GM20000 (cell line): ENCODE measurements around the gene DVL1.

Source experiments
- DNase-seq: peaks from one replicate; pipeline ENCODE4 v3.0.0; 2012; ENCODE audit warnings: low spot score
- TF ChIP-seq, protein P1 (sequence below): IDR thresholded peaks from 2 replicates; pipeline ENCODE4 v1.5.1; 2012; ENCODE audit warnings: mild to moderate bottlenecking, control low read depth; ENCODE audit errors: extremely low read depth, missing control alignments

Gene DVL1

GRCh38 chr1:1310109-1310385, 39.2 kb downstream of the DVL1 start:
- DNase-seq: no peak
- TF ChIP-seq, protein P1, sequence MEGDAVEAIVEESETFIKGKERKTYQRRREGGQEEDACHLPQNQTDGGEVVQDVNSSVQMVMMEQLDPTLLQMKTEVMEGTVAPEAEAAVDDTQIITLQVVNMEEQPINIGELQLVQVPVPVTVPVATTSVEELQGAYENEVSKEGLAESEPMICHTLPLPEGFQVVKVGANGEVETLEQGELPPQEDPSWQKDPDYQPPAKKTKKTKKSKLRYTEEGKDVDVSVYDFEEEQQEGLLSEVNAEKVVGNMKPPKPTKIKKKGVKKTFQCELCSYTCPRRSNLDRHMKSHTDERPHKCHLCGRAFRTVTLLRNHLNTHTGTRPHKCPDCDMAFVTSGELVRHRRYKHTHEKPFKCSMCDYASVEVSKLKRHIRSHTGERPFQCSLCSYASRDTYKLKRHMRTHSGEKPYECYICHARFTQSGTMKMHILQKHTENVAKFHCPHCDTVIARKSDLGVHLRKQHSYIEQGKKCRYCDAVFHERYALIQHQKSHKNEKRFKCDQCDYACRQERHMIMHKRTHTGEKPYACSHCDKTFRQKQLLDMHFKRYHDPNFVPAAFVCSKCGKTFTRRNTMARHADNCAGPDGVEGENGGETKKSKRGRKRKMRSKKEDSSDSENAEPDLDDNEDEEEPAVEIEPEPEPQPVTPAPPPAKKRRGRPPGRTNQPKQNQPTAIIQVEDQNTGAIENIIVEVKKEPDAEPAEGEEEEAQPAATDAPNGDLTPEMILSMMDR: no peak

DNA sequence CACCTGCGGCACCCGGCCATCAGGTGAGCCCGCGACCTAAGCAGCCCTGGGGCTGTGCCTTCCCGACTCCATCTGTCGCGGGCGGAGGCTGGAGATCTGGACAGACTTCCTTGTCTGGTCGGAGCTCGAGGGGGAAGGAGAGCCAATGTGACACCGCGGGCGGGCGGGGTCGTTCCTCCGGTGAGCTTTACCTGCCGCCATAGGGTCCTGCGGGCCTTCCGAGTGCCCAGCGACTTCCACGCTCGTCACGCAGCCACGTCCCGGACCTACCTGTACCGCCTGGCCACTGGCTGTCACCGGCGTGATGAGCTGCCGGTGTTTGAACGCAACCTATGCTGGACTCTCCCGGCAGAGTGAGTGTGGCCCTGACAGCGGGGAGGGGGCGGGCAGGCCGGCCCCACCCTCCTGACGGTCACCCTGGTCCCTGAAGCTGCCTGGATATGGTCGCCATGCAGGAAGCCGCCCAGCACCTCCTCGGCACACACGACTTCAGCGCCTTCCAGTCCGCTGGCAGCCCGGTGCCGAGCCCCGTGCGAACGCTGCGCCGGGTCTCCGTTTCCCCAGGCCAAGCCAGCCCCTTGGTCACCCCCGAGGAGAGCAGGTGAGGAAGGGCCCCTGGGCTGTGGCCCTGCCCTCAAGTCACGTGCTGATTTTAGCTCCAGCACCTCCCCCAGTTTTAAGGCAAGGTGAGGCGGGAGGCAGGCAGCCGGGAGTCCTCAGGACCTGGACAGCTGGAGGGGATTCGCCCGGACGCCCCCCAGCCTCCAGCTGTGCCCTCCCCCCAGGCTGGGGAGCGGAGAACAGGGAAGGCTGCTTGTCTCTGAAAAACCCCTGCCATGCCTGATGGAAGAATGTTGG, 39.7 kb downstream of the DVL1 start:
- no peak for DNase-seq
- TF ChIP-seq, protein P1: no peak

DNA sequence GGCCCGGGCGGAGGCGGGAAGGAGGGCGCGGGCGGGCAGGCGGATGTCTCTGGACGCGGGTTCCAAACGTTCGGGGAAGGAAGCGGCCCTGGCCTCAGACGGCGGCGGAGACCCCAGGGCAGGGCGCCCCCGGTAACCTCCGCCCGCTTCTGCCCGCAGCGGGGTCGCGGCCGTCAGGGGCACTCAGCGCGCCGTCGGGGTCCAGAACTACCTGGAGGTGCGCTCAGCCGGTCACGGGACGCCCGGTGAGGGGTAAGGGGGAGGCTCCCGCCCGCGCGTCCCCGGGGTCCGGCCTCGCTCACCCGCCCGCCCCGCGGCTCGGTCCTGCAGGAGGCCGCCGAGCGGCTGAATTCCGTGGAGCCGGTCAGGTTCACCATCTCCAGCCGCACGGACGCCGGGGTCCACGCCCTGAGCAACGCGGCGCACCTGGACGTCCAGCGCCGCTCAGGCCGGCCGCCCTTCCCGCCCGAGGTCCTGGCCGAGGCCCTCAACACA, 40.4 kb downstream of the DVL1 start:
- DNase-seq: peak; percentile 67
- TF ChIP-seq, protein P1: no peak

- DNase-seq: peak; percentile 100
- TF ChIP-seq, protein P1: no peak
These were observed 41.1 kb downstream of the DVL1 start, which contains the start of the genes ACAP3 and PUSL1 for GRCh38 chr1:1307923-1308755. TSS of gene ACAP3 (minus strand) at chr1:1307930. CDS start at chr1:1307815, 115 bp downstream. TSS of gene PUSL1 (plus strand) at chr1:1308597. CDS start at chr1:1308644, 47 bp downstream.

GRCh38 chr1:1307261-1307922, 41.8 kb downstream of the DVL1 start:
- TF ChIP-seq, protein P1: no peak
- no peak for DNase-seq

DNA sequence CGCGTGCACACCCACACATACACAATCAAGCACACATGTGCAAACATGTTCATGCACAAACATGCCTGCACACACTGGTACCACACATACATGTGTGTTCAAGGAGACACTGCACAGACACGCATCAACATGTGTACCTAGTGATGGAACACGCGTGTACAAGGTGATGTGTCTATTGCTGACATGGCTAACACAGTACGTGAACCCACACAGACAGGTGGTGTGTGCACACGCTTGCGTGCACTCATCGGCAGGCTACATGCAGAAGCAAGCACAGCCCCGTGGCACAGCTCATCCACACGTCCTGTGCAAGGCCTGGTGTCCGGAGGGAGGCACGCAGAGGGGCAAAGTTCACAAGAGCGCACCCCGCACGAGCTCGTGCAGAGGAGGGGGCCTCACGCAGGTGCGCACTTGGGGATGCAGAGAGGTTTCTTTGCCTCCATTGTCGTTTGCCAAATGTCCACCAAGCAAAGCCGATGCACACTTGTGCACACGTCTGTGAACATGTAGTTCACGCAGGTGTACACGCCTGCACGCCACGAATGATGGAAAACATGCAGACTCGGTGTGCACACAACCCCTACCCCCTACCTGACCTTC, 42.5 kb downstream of the DVL1 start:
- DNase-seq: no peak
- TF ChIP-seq, protein P1: no peak
